GM19025 (cell line): ENCODE results near the gene SLC17A3.

ENCODE experiments used
- ATAC-seq: cut with Tn5 transposase; IDR thresholded peaks from one replicate; pipeline ENCODE4 v1.9.1; 2021; ENCODE audit warnings: mild to moderate bottlenecking, low read depth, moderate library complexity; ENCODE audit not compliant: unreplicated experiment

SLC17A3 gene

GRCh38 chr6:25892877-25893276 is 18.8 kb upstream of the SLC17A3 start:
- no peak for ATAC-seq

GRCh38 chr6:25889877-25890853 is 16.1 kb upstream of the SLC17A3 start:
- no peak for ATAC-seq

GRCh38 chr6:25888626-25889025 is 14.6 kb upstream of the SLC17A3 start:
- ATAC-seq, result no peak

GRCh38 chr6:25886066-25886465 is 12.0 kb upstream of the SLC17A3 start:
- no peak for ATAC-seq

- ATAC-seq, result no peak
These were observed 9.9 kb upstream of the SLC17A3 start for GRCh38 chr6:25883991-25884390.

- no peak for ATAC-seq
These were observed 9.5 kb upstream of the SLC17A3 start for GRCh38 chr6:25883536-25883935.

GRCh38 chr6:25882051-25882496 is 8.0 kb upstream of the SLC17A3 start:
- no peak for ATAC-seq

GRCh38 chr6:25880601-25881000 is 6.6 kb upstream of the SLC17A3 start:
- no peak for ATAC-seq

- ATAC-seq, result no peak
These were observed 4.8 kb upstream of the SLC17A3 start for GRCh38 chr6:25878721-25879322.

GRCh38 chr6:25875926-25876602 is 2.0 kb upstream of the SLC17A3 start:
- ATAC-seq, result no peak

GRCh38 chr6:25875563-25875905 is 1.5 kb upstream of the SLC17A3 start:
- ATAC-seq, result no peak

GRCh38 chr6:25874822-25875562 is 949 bp upstream of the SLC17A3 start:
- ATAC-seq, result no peak

GRCh38 chr6:25872814-25873213 is 1.2 kb downstream of the SLC17A3 start:
- ATAC-seq, result no peak

- no peak for ATAC-seq
These were observed 4.2 kb downstream of the SLC17A3 start for GRCh38 chr6:25869840-25870239.

- no peak for ATAC-seq
These were observed 5.4 kb downstream of the SLC17A3 start for GRCh38 chr6:25868436-25869183.

GRCh38 chr6:25866011-25866410 is 8.0 kb downstream of the SLC17A3 start:
- ATAC-seq, result no peak

GRCh38 chr6:25863360-25863759 is 10.7 kb downstream of the SLC17A3 start:
- no peak for ATAC-seq

- no peak for ATAC-seq
These were observed 11.8 kb downstream of the SLC17A3 start for GRCh38 chr6:25862199-25862598.

- no peak for ATAC-seq
These were observed 21.3 kb downstream of the SLC17A3 start for GRCh38 chr6:25852756-25853155.

GRCh38 chr6:25851961-25852360 is 22.1 kb downstream of the SLC17A3 start:
- ATAC-seq, result no peak
